Measurements from ENCODE around the gene PIN4.
"Not testable (repeated sequence)": the region's sequence is repeated elsewhere in the genome, so short reads cannot be mapped to it uniquely, and the experiment has no call there.

The PIN4 gene

GRCh38 chrX:72202792-72203401 is 21.3 kb downstream of the PIN4 start:
- DNase-seq (ENCODE audit: low spot score), result no peak

- no peak for DNase-seq (ENCODE audit: low spot score)
These were observed 21.9 kb downstream of the PIN4 start for GRCh38 chrX:72203421-72203820.

GRCh38 chrX:72205706-72206105 is 24.1 kb downstream of the PIN4 start:
- no peak for DNase-seq (ENCODE audit: low spot score)

GRCh38 chrX:72207366-72207765 is 25.8 kb downstream of the PIN4 start:
- DNase-seq (ENCODE audit: low spot score), result no peak

- no peak for DNase-seq (ENCODE audit: low spot score)
These were observed 26.7 kb downstream of the PIN4 start for GRCh38 chrX:72208126-72208800.

- DNase-seq (ENCODE audit: low spot score), result no peak
These were observed 35.4 kb downstream of the PIN4 start for GRCh38 chrX:72216973-72217372.

GRCh38 chrX:72220375-72220774 is 38.8 kb downstream of the PIN4 start:
- not testable (repeated sequence) for DNase-seq (ENCODE audit: low spot score)

GRCh38 chrX:72230290-72230689 is 48.7 kb downstream of the PIN4 start:
- no peak for DNase-seq (ENCODE audit: low spot score)

GRCh38 chrX:72236841-72237240 is 55.3 kb downstream of the PIN4 start:
- DNase-seq (ENCODE audit: low spot score), result no peak

- no peak for DNase-seq (ENCODE audit: low spot score)
These were observed 56.6 kb downstream of the PIN4 start for GRCh38 chrX:72238183-72238582.

GRCh38 chrX:72238721-72239475 is 57.3 kb downstream of the PIN4 start, which contains the start of gene ERCC6L:
ERCC6L (minus strand) TSS chrX:72239027; CDS start chrX:72238911, 116 bp downstream.
- DNase-seq (ENCODE audit: low spot score), result peak; percentile 87

- DNase-seq (ENCODE audit: low spot score), result no peak
These were observed 59.4 kb downstream of the PIN4 start for GRCh38 chrX:72240976-72241375.

GRCh38 chrX:72243472-72243871 is 61.9 kb downstream of the PIN4 start:
- no peak for DNase-seq (ENCODE audit: low spot score)

GRCh38 chrX:72245461-72246089 is 64.0 kb downstream of the PIN4 start:
- no peak for DNase-seq (ENCODE audit: low spot score)

GRCh38 chrX:72247206-72247942 is 65.8 kb downstream of the PIN4 start:
- DNase-seq (ENCODE audit: low spot score), result no peak
